Hepatocyte (in vitro differentiated cells): ENCODE measurements around the gene ARPP21.
"Not testable (repeated sequence)": the region's sequence is repeated elsewhere in the genome, so short reads cannot be mapped to it uniquely, and the experiment has no call there.

ENCODE experiments used
- EZH2 ChIP-seq: fragments of 200-600 bp; sonication (generic); IDR thresholded peaks from 2 replicates; pipeline ENCODE4 v1.6.1; 2016; ENCODE audit warnings: antibody characterized with exemption, mild to moderate bottlenecking, borderline replicate concordance
- TF ChIP-seq, protein P1 (sequence below): fragments of 200-600 bp; sonication (generic); IDR thresholded peaks from 2 replicates; pipeline ENCODE4 v1.5.1; 2016; ENCODE audit warnings: antibody characterized with exemption, mild to moderate bottlenecking; ENCODE audit not compliant: poor library complexity

DNA sequence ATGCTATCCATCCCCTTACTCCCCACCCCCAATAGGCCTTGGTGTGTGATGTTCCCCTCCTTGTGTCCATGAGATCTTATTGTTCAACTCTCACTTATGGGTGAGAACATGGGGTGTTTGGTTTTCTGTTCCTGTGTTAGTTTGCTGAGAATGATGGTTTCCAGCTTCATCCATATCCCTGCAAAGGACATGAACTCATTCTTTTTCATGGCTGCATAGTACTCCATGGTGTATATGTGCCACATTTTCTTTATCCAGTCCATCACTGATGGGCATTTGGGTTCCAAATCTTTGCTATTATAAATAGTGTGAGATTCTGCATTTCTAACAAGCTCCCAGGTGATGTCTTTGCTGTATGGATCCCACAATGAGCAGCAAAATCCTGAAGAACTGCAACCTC lies 176.5 kb downstream of the ARPP21 start:
- TF ChIP-seq EZH2, result not testable (repeated sequence)
- TF ChIP-seq, protein P1, sequence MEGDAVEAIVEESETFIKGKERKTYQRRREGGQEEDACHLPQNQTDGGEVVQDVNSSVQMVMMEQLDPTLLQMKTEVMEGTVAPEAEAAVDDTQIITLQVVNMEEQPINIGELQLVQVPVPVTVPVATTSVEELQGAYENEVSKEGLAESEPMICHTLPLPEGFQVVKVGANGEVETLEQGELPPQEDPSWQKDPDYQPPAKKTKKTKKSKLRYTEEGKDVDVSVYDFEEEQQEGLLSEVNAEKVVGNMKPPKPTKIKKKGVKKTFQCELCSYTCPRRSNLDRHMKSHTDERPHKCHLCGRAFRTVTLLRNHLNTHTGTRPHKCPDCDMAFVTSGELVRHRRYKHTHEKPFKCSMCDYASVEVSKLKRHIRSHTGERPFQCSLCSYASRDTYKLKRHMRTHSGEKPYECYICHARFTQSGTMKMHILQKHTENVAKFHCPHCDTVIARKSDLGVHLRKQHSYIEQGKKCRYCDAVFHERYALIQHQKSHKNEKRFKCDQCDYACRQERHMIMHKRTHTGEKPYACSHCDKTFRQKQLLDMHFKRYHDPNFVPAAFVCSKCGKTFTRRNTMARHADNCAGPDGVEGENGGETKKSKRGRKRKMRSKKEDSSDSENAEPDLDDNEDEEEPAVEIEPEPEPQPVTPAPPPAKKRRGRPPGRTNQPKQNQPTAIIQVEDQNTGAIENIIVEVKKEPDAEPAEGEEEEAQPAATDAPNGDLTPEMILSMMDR, result not testable (repeated sequence)
